Measurements from ENCODE around the gene KLK4. TPM values are rescaled to one million over a fixed set of nuclear protein-coding genes. Genes with fewer than 3 reads are reported as not detected.

The KLK4 gene
- total and polyA plus RNA-seq, 9 of the 15 experiments (the other 6 are each of a cell fraction or from before 2014, with no cell fraction given) = not detected

DNA sequence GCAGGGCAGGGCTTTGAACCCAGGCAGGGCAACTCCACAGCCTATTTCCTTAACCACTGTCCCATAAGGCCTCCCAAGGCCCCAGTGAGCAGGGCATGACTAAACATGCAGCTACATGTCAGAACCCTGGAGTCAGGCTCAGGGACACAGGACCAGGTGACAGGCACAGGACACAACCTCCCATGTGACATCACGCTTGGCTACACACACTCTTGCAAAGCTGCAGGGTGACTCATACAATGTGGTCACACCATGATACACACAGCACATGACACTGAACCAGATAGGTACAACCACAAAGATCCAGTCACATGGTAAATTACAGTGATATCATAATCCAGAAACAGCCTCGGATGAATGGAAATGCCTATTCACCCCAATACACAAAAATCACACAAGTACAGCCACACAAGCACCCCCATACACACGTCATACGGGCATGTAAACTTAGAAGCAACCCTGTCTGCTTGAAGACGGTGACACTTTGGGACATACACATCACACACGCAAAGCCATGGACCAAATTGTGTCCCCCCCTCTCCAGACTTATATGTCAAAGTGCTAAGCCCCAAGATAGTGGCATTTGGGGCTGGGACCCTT is 14.5 kb downstream of the KLK4 start (continued):
- TF ChIP-seq, protein P1, sequence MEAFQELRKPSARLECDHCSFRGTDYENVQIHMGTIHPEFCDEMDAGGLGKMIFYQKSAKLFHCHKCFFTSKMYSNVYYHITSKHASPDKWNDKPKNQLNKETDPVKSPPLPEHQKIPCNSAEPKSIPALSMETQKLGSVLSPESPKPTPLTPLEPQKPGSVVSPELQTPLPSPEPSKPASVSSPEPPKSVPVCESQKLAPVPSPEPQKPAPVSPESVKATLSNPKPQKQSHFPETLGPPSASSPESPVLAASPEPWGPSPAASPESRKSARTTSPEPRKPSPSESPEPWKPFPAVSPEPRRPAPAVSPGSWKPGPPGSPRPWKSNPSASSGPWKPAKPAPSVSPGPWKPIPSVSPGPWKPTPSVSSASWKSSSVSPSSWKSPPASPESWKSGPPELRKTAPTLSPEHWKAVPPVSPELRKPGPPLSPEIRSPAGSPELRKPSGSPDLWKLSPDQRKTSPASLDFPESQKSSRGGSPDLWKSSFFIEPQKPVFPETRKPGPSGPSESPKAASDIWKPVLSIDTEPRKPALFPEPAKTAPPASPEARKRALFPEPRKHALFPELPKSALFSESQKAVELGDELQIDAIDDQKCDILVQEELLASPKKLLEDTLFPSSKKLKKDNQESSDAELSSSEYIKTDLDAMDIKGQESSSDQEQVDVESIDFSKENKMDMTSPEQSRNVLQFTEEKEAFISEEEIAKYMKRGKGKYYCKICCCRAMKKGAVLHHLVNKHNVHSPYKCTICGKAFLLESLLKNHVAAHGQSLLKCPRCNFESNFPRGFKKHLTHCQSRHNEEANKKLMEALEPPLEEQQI (IDR thresholded peaks at IDR 0.05) = no peak
- TF ChIP-seq, protein P2, sequence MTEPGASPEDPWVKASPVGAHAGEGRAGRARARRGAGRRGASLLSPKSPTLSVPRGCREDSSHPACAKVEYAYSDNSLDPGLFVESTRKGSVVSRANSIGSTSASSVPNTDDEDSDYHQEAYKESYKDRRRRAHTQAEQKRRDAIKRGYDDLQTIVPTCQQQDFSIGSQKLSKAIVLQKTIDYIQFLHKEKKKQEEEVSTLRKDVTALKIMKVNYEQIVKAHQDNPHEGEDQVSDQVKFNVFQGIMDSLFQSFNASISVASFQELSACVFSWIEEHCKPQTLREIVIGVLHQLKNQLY (CRISPR knock-in tag; conservative IDR thresholded peaks at IDR 0.05) = no peak
- TF ChIP-seq MCM2 (IDR thresholded peaks at IDR 0.05; ENCODE audit: low read depth) (no peak), SMARCE1 (IDR thresholded peaks at IDR 0.05) (peak; percentile 86; the same call in 1 of the 2 replicates), MYBL2 (IDR thresholded peaks at IDR 0.05; ENCODE audit: low read depth) (no peak), MYBL2 (CRISPR knock-in tag; IDR thresholded peaks at IDR 0.05; ENCODE audit: borderline replicate concordance) (no peak), HLTF (IDR thresholded peaks at IDR 0.05) (no peak), FOSL1 (tag; conservative IDR thresholded peaks at IDR 0.05) (peak; percentile 99), CBFB (CRISPR knock-in tag; IDR thresholded peaks at IDR 0.05) (no peak), ZNF699 (CRISPR knock-in tag; IDR thresholded peaks at IDR 0.05; ENCODE audit: insufficient replicate concordance) (no peak), ZNF224 (CRISPR knock-in tag; IDR thresholded peaks at IDR 0.05) (no peak), C11orf30 (IDR thresholded peaks at IDR 0.05; ENCODE audit: low read depth) (no peak; the same call in 1 of the 2 replicates)
- TF ChIP-seq, protein P3, sequence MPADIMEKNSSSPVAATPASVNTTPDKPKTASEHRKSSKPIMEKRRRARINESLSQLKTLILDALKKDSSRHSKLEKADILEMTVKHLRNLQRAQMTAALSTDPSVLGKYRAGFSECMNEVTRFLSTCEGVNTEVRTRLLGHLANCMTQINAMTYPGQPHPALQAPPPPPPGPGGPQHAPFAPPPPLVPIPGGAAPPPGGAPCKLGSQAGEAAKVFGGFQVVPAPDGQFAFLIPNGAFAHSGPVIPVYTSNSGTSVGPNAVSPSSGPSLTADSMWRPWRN (IDR thresholded peaks at IDR 0.05; ENCODE audit: low read depth) = no peak

All from K562 (cell line).